SK-N-SH (cell line): ENCODE results near the gene KCNK4. TPM values are rescaled to one million over a fixed set of nuclear protein-coding genes. Genes with fewer than 3 reads are reported as not detected.

Source experiments
- CTCF ChIA-PET: fragments of 300-600, 350-600 bp; formaldehyde crosslinking; extraction: SDS; loops from one replicate; lab custom pipeline; 2021; lab: Yijun Ruan, JAX
- POLR2A ChIA-PET: fragments of 350-600 bp; sonication (Branson Sonifier 250); formaldehyde crosslinking; extraction: SDS; loops from one replicate; lab custom pipeline; 2020; ENCODE audit warnings: antibody characterized with exemption, inconsistent platforms; lab: Yijun Ruan, JAX
- DNase-seq: peaks from one replicate; pipeline ENCODE4 v3.0.0; 2012
- H2AFZ ChIP-seq: fragments of 200-600 bp; sonication (generic); 2 replicates; pipeline ENCODE4 v1.8.1; 2016; ENCODE audit warnings: antibody characterized with exemption, mild to moderate bottlenecking, low read depth
- H3F3A ChIP-seq: fragments of 200-600 bp; sonication (generic); replicated peaks from 2 replicates; pipeline ENCODE3; 2016; ENCODE audit warnings: antibody characterized with exemption, mild to moderate bottlenecking; ENCODE audit not compliant: insufficient read depth
- H3K27ac ChIP-seq, 2 experiments: fragments of 200-500 bp in 1 of 2; fragments of 200-600 bp in 1 of 2; sonication (Bioruptor generic) in 1 of 2; sonication (generic), shearing (Covaris generic) in 1 of 2; 2 replicates each; pipeline versions ENCODE4 v1.5.1 to v1.6.1; 2014 to 2016; ENCODE audit warnings: low read depth in 2 of 2, inconsistent platforms in 1 of 2, low read length in 1 of 2, mild to moderate bottlenecking in 1 of 2, mixed read lengths in 1 of 2
- H3K27me3 ChIP-seq: fragments of 200-600 bp; sonication (generic), shearing (Covaris generic); 2 replicates; pipeline ENCODE4 v1.6.1; 2016; ENCODE audit warnings: mixed run types; ENCODE audit not compliant: insufficient read depth
- H3K36me3 ChIP-seq, 2 experiments: fragments of 200-500 bp in 1 of 2; fragments of 200-600 bp in 1 of 2; sonication (Bioruptor generic) in 1 of 2; sonication (generic) in 1 of 2; replicated peaks in 1 of 2; 2 replicates each; pipeline versions ENCODE3 to v1.5.1; 2014 to 2016; ENCODE audit warnings: low read length in 1 of 2, mild to moderate bottlenecking in 1 of 2; ENCODE audit not compliant: insufficient read depth in 2 of 2, control insufficient read depth in 1 of 2
- H3K4me1 ChIP-seq, 2 experiments: fragments of 200-500 bp in 1 of 2; fragments of 200-600 bp in 1 of 2; sonication (Bioruptor generic) in 1 of 2; sonication (generic), shearing (Covaris generic) in 1 of 2; 2 replicates each; pipeline versions ENCODE4 v1.5.1 to v1.6.1; 2014 to 2016; ENCODE audit warnings: low read depth in 1 of 2, low read length in 1 of 2, mixed run types in 1 of 2; ENCODE audit not compliant: insufficient read depth in 2 of 2, control insufficient read depth in 1 of 2
- H3K4me2 ChIP-seq: fragments of 200-600 bp; sonication (generic), shearing (Covaris generic); 2 replicates; pipeline ENCODE4 v1.6.1; 2017; ENCODE audit warnings: mixed run types
- H3K4me3 ChIP-seq, 2 experiments: fragments of 200-500 bp in 1 of 2; fragments of 200-600 bp in 1 of 2; sonication (Bioruptor generic) in 1 of 2; sonication (generic), shearing (Covaris generic) in 1 of 2; 2 replicates each; pipeline versions ENCODE4 v1.5.1 to v1.8.1; 2014 to 2016; ENCODE audit warnings: low read depth in 2 of 2, inconsistent platforms in 1 of 2, low read length in 1 of 2, mild to moderate bottlenecking in 1 of 2, mixed read lengths in 1 of 2, moderate library complexity in 1 of 2
- H3K79me2 ChIP-seq: fragments of 200-600 bp; sonication (generic); 2 replicates; pipeline ENCODE4 v1.8.1; 2017; ENCODE audit warnings: mild to moderate bottlenecking; ENCODE audit not compliant: insufficient read depth
- H3K9ac ChIP-seq: fragments of 200-600 bp; sonication (generic); 2 replicates; pipeline ENCODE4 v1.6.1; 2017; ENCODE audit warnings: mixed run types
- H3K9me2 ChIP-seq: fragments of 200-600 bp; sonication (generic); 2 replicates; pipeline ENCODE4 v1.6.1; 2017; ENCODE audit warnings: mixed run types
- H3K9me3 ChIP-seq: fragments of 200-600 bp; sonication (generic); 2 replicates; pipeline ENCODE4 v1.6.1; 2017; ENCODE audit warnings: mixed run types, mild to moderate bottlenecking, moderate library complexity
- H4K20me1 ChIP-seq: fragments of 200-600 bp; sonication (generic); 2 replicates; pipeline ENCODE4 v1.6.1; 2017; ENCODE audit warnings: mild to moderate bottlenecking, mixed run types; ENCODE audit not compliant: insufficient read depth
- FOSL2 ChIP-seq: IDR thresholded peaks from 2 replicates; pipeline ENCODE4 v1.4.0; 2012; ENCODE audit warnings: low read depth, mild to moderate bottlenecking, moderate library complexity, borderline replicate concordance
- FOXJ3 ChIP-seq: sonication (generic); formaldehyde crosslinking; IDR thresholded peaks from 2 replicates; pipeline ENCODE4 v1.5.1; 2020; ENCODE audit warnings: mild to moderate bottlenecking, missing genetic modification reagents
- GABPA ChIP-seq: IDR thresholded peaks from 2 replicates; pipeline ENCODE4 v1.4.0; 2012; ENCODE audit warnings: low read depth, mild to moderate bottlenecking
- GATA2 ChIP-seq: sonication (generic); formaldehyde crosslinking; IDR thresholded peaks from 2 replicates; pipeline ENCODE4 v1.5.0; 2020; ENCODE audit warnings: mild to moderate bottlenecking, missing genetic modification reagents
- MXI1 ChIP-seq: IDR thresholded peaks from 2 replicates; pipeline ENCODE4 v1.6.1; 2012; ENCODE audit warnings: mild to moderate bottlenecking, low read depth, low read length, improper control_type of control experiment
- RAD21 ChIP-seq: IDR thresholded peaks from 2 replicates; pipeline ENCODE4 v1.6.1; 2012; ENCODE audit warnings: mild to moderate bottlenecking, low read length
- RCOR1 ChIP-seq: fragments of 150-350 bp; IDR thresholded peaks from 2 replicates; pipeline ENCODE4 v1.6.1; 2017; ENCODE audit warnings: antibody characterized with exemption, low read length
- RFX5 ChIP-seq: IDR thresholded peaks from 2 replicates; pipeline ENCODE4 v1.6.1; 2012; ENCODE audit warnings: mild to moderate bottlenecking, improper control_type of control experiment, low read length
- SIN3A ChIP-seq: IDR thresholded peaks from 2 replicates; pipeline ENCODE4 v1.6.1; 2012; ENCODE audit warnings: low read depth, mild to moderate bottlenecking, low read length, moderate library complexity, borderline replicate concordance
- SMC3 ChIP-seq: IDR thresholded peaks from 2 replicates; pipeline ENCODE4 v1.6.1; 2012; ENCODE audit warnings: low read depth, low read length, improper control_type of control experiment
- TAF1 ChIP-seq: IDR thresholded peaks from 2 replicates; pipeline ENCODE4 v1.6.1; 2012; ENCODE audit warnings: low read depth, mild to moderate bottlenecking, low read length, moderate library complexity, borderline replicate concordance
- TCF12 ChIP-seq: IDR thresholded peaks from 2 replicates; pipeline ENCODE4 v1.4.0; 2012
- YY1 ChIP-seq: IDR thresholded peaks from 2 replicates; pipeline ENCODE4 v1.4.0; 2012; ENCODE audit warnings: low read depth, mild to moderate bottlenecking
- ZBTB33 ChIP-seq: IDR thresholded peaks from 2 replicates; pipeline ENCODE4 v1.4.0; 2012; ENCODE audit warnings: low read depth, borderline replicate concordance
- WGBS: methylation state at CpG from one replicate; pipeline ENCODE4 v1.1.6; 2017; ENCODE audit warnings: low lambda C conversion rate; 5-methylcytosine and 5-hydroxymethylcytosine counted together
- polyA plus RNA-seq, 3 experiments: library from polyadenylated mRNA; depleted of rRNA; stranded (reverse); fragments of >200 nt; gene quantifications; 2 replicates each; pipeline ENCODE4 v1.2.3, GENCODE V29; 2012
- TF ChIP-seq, protein P1 (sequence below): IDR thresholded peaks from 2 replicates; pipeline ENCODE4 v1.6.1; 2012; ENCODE audit warnings: mild to moderate bottlenecking, low read depth, low read length, moderate library complexity
- TF ChIP-seq, protein P2 (sequence below): fragments of 150-350 bp; IDR thresholded peaks from 2 replicates; pipeline ENCODE4 v1.6.1; 2017; ENCODE audit warnings: antibody characterized with exemption, low read length, low read depth, borderline replicate concordance
- TF ChIP-seq, protein P3 (sequence below): IDR thresholded peaks from 2 replicates; pipeline ENCODE4 v1.4.0; 2012; ENCODE audit warnings: low read depth, borderline replicate concordance

KCNK4 gene
- polyA plus RNA-seq, 1 of the 3 experiments (the other 2 are of a cell fraction) = 0.16 TPM

DNA sequence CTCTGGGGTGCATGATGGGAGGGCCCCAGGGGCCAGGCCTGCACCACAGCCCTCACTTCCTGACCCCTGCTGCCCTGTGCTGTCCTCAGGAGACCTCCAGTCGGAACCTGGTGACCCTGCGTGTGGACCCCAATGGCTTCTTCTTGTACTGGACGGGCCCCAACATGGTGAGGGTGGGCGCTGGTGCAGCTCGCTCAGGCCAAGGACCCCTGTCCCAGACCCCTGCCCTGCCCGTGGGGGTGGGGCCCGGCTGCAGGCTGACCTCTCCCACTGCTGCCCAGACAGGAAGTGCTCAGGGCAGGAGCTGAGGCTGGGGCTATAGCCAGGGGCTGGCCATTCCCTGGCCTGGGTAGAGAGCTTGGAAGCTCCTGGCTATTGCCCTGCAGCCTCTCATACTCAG is 36.8 kb upstream of the KCNK4 start (continued):
- TF ChIP-seq ZBTB33 = no peak

DNA sequence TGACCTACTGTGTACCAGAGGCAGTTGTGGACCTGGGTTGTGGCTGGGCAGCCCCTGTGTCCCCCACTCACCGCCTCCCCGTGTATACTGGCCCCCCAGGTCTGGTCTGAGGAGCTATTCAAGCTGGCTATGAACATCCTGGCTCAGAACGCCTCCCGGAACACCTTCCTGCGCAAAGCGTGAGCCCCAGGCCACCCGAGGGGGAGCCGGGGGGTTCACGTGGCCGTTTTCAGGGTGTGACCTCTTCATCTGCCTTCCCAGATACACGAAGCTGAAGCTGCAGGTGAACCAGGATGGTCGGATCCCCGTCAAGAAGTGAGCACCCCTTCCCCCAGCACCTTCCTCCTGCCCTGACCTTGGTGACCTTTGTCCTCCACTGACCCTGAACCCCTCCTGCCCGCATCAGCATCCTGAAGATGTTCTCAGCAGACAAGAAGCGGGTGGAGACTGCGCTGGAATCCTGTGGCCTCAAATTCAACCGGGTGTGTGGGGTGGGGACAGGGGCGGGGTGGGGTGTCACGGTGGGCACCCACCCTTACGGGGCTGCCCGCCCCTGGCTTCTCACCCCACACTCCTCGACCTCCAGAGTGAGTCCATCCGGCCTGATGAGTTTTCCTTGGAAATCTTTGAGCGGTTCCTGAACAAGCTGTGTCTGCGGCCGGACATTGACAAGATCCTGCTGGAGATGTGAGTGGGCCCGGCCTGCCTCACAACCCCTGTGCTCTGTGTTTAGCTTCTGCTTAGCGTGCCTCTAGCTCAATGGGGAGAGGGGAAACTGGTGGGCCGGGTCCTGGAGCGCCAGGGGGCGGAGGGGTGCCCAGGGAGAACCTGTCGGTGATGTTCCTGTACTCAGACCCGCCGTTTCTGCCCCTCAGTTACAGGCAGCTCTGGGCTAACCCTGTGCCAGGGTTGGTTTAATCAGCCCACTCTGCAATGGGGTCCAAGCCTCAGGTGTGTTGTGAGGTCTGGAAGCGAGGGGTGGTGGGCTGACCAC is 35.7 kb upstream of the KCNK4 start:
- Histone ChIP-seq H3K4me1 (peaks cover 10 to 23% of the 10 kb centered on the region in 2 experiments; a peak in 2 of 4 replicates), H3K36me3 (peaks cover 20 to 34% of the 10 kb centered on the region in 2 experiments), H3K9me3 (no peaks in the 10 kb centered on the region), H3K27ac (no peak overlapping the region), H2AFZ (no peak overlapping the region), H3K27me3 (no peaks in the 10 kb centered on the region), H3F3A (peaks cover 3% of the 10 kb centered on the region), H3K9ac (no peak overlapping the region), H4K20me1 (peaks cover 14% of the 10 kb centered on the region), H3K4me2 (no peak overlapping the region), H3K4me3 (no peak overlapping the region), H3K9me2 (no peaks in the 10 kb centered on the region), H3K79me2 (peaks cover 30% of the 10 kb centered on the region)
- TF ChIP-seq RFX5 = no peak
- no peak for TF ChIP-seq SMC3
- no peak for TF ChIP-seq ZBTB33
- no peak for TF ChIP-seq YY1
- no peak for TF ChIP-seq TAF1
- TF ChIP-seq, protein P1, sequence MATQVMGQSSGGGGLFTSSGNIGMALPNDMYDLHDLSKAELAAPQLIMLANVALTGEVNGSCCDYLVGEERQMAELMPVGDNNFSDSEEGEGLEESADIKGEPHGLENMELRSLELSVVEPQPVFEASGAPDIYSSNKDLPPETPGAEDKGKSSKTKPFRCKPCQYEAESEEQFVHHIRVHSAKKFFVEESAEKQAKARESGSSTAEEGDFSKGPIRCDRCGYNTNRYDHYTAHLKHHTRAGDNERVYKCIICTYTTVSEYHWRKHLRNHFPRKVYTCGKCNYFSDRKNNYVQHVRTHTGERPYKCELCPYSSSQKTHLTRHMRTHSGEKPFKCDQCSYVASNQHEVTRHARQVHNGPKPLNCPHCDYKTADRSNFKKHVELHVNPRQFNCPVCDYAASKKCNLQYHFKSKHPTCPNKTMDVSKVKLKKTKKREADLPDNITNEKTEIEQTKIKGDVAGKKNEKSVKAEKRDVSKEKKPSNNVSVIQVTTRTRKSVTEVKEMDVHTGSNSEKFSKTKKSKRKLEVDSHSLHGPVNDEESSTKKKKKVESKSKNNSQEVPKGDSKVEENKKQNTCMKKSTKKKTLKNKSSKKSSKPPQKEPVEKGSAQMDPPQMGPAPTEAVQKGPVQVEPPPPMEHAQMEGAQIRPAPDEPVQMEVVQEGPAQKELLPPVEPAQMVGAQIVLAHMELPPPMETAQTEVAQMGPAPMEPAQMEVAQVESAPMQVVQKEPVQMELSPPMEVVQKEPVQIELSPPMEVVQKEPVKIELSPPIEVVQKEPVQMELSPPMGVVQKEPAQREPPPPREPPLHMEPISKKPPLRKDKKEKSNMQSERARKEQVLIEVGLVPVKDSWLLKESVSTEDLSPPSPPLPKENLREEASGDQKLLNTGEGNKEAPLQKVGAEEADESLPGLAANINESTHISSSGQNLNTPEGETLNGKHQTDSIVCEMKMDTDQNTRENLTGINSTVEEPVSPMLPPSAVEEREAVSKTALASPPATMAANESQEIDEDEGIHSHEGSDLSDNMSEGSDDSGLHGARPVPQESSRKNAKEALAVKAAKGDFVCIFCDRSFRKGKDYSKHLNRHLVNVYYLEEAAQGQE = no peak
- TF ChIP-seq, protein P2, sequence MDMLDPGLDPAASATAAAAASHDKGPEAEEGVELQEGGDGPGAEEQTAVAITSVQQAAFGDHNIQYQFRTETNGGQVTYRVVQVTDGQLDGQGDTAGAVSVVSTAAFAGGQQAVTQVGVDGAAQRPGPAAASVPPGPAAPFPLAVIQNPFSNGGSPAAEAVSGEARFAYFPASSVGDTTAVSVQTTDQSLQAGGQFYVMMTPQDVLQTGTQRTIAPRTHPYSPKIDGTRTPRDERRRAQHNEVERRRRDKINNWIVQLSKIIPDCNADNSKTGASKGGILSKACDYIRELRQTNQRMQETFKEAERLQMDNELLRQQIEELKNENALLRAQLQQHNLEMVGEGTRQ = no peak
- TF ChIP-seq, protein P3, sequence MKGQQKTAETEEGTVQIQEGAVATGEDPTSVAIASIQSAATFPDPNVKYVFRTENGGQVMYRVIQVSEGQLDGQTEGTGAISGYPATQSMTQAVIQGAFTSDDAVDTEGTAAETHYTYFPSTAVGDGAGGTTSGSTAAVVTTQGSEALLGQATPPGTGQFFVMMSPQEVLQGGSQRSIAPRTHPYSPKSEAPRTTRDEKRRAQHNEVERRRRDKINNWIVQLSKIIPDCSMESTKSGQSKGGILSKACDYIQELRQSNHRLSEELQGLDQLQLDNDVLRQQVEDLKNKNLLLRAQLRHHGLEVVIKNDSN = no peak
- no peak for TF ChIP-seq GATA2 (CRISPR knock-in tag)
- TF ChIP-seq FOSL2 = no peak
- TF ChIP-seq SIN3A = no peak
- no peak for TF ChIP-seq MXI1
- no peak for TF ChIP-seq TCF12
- TF ChIP-seq RAD21 = no peak
- TF ChIP-seq FOXJ3 (CRISPR knock-in tag) = no peak
- no peak for TF ChIP-seq RCOR1
- TF ChIP-seq GABPA = no peak
- 97% methylated on average over 13 of the region's 35 CpGs for WGBS
- POLR2A ChIA-PET = interaction anchor here (0.5 to 1.0 kb wide), 2 partner anchors 9 to 11 kb away, joined by 3 to 4 read pairs; no protein-coding TSS in a partner anchor
- CTCF ChIA-PET = interaction anchor here (0.7 to 1.5 kb wide), 3 partner anchors 11 to 49 kb away, joined by 3 to 4 read pairs (median 4); no protein-coding TSS in a partner anchor
- DNase-seq = peak; percentile 16
